Activated naive CD8-positive, alpha-beta T cell treated with anti-CD3 and anti-CD28 coated beads, Interleukin-2, amount 50 U/mL, for 24 hours (primary cell): ENCODE results near the gene KPTN.

ENCODE experiments used
- ATAC-seq: fragments of 150-1000 bp; cut with Tn5 transposase; one replicate; pipeline ENCODE4 v1.10.0; 2021
- DNase-seq: peaks from one replicate; pipeline ENCODE4 v3.0.0; 2021
- H3K27ac Mint-ChIP-seq: one replicate; pipeline ENCODE4 v1.8.0; 2021; ENCODE audit warnings: mild to moderate bottlenecking, mixed read lengths
- H3K27me3 Mint-ChIP-seq: one replicate; pipeline ENCODE4 v1.8.0; 2021; ENCODE audit warnings: mixed read lengths
- H3K36me3 Mint-ChIP-seq: one replicate; pipeline ENCODE4 v1.8.0; 2021; ENCODE audit warnings: low read depth, mixed read lengths
- H3K4me1 Mint-ChIP-seq: one replicate; pipeline ENCODE4 v1.8.0; 2021; ENCODE audit warnings: mixed read lengths
- H3K4me3 Mint-ChIP-seq: one replicate; pipeline ENCODE4 v1.8.0; 2021; ENCODE audit warnings: mild to moderate bottlenecking, moderate library complexity, mixed read lengths
- H3K9me3 Mint-ChIP-seq: one replicate; pipeline ENCODE4 v1.8.0; 2021; ENCODE audit warnings: mixed read lengths

KPTN gene

DNA sequence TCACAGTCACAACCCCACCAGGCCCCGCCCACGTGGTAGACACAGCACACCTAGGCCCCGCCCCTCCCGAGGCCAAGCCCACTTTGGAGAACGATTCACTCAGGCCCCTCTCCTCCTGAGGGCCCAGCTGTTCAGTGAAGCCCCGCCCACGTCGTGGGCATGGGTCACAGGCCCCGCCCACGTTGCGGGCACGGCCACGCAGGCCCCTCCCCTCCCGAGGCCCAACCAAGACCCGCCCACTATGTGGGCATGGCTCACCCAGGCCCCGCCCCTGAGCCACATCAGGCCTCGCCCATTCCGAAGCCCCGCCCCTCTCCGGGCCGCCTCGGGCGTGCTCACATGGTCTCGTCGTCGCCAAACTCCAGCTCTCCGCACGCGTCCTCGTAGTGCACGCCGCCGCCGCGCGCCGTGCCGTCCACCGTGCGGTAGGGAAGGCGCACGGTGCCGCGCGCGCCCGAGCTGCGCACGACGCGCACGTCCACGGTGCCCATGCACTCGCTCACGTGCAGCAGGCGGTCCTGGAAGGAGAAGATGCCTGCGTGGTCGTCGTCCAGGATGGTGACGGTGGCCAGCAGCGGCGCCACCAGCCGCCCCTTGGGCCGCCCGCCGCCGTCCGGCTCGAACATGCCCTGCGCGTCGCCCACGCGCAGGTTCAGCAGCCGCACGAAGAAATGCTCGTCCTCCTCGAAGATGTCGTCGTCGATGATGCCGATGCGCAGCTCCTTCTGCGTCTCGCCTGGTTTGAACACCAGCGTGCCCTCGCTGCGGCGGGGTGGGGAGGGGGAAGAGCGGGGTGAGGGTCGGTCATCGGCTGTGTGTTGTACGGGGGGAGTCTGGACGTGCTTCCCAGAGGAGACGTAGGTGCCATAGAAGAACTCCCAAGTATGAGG is 36.3 kb downstream of the KPTN start:
- DNase-seq (peak; percentile 74), ATAC-seq (peak; percentile 50)
- Mint-ChIP-seq H3K27me3 (peaks cover 69% of the 10 kb centered on the region), H3K4me3 (peak overlapping the region; percentile 48), H3K27ac (peak overlapping the region; percentile 30), H3K36me3 (no peaks in the 10 kb centered on the region), H3K4me1 (peaks cover 43% of the 10 kb centered on the region), H3K9me3 (no peaks in the 10 kb centered on the region)

DNA sequence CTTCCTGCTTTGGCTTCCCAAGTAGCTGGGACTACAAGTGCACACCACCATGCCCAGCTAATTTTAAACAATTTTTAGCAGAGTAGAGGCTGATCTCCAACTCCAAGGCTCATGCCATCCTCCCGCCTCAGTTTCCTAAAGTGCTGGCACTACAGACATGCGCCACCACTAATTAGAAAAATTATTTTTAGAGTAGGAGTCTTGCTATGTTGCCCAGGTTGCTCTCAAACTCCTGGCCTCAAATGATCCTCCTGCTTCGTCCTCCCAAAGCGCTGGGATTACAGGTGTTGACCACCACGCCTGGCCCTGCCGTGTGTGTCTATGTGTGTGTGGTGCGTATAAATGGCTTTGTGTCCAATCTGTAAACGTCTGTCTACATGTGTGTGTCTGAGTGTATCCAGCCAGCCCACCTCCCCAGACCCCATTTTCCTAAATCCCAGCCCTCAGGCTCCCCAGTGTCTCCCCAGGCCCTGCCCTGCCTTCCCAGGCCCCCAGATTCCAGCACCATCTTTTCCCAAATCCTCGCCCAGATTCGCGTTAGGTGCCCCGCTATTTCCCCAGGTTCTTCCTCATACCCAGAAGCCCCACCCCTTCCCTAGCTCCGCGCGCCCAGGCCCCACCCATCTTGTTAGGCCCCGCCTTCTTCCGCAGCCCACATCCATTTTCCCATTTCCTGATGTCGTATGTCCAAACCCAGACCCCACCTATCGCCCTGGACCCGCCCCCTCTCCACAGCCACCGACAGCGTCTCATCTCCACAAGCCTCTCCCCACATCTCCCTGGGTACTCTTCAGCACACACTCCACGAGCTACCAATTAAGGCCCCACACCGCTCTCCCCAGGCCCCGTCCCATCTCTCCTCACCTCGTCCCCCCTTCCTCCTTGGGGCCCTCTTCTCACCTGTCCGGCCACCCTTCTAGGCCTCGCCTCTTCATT is 37.2 kb downstream of the KPTN start:
- DNase-seq = peak; percentile 54
- Mint-ChIP-seq H3K4me3 (peak overlapping the region; percentile 48), H3K4me1 (peaks cover 43% of the 10 kb centered on the region), H3K36me3 (no peaks in the 10 kb centered on the region), H3K27ac (no peak overlapping the region), H3K9me3 (no peaks in the 10 kb centered on the region), H3K27me3 (peaks cover 74% of the 10 kb centered on the region)
- ATAC-seq = peak; percentile 22

DNA sequence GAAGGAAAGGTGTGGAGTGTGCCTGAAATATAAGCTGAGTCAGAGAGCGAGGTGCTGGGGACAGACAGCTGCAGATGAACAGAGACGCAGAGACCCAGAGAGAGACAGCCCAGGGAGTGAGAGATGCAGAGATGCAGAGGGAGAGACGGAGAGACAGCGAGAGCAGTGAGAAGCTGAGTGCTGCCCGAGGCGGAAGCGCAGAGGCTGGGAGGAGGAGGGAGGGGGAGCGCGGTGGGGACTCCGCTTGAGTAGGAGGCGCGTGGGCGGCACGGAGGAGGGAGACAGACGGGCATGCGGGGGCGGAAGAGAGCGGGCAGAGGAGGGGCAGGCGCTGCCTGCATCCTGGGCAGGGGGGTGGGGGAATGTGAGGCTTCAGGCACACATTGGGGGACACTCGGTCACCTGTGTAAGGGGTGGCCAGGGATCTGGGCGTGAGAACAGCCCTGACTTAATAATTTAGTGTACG is 38.0 kb downstream of the KPTN start:
- Mint-ChIP-seq H3K27ac (peak overlapping the region; percentile 31), H3K4me3 (no peak overlapping the region), H3K27me3 (peaks cover 78% of the 10 kb centered on the region), H3K4me1 (peaks cover 43% of the 10 kb centered on the region), H3K9me3 (no peaks in the 10 kb centered on the region), H3K36me3 (no peaks in the 10 kb centered on the region)
- DNase-seq (peak; percentile 39), ATAC-seq (no peak)

DNA sequence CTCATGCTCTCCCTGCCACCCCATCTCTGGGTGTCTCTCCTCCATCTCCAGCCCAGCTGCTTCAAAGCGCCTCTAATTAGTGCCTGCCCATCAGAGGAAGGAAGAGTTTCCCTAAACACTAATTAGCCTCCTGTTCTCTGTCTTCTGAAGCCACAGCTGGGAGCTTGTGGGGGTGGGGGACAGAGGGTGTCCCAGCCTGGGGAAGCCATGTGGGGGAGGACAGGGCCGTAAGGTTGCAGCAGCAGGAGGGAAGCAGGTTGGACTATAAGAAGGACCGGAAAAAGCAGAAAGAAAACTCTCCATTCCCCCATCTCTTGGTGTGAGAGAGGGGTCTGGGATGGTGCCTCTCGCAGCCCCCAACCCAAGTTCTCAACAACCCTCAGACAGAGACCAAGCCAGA is 38.5 kb downstream of the KPTN start:
- H3K4me1 Mint-ChIP-seq = peaks cover 43% of the 10 kb centered on the region
- H3K27ac Mint-ChIP-seq = peak overlapping the region; percentile 31
- ATAC-seq (no peak), DNase-seq (no peak)
- no peaks in the 10 kb centered on the region for H3K9me3 Mint-ChIP-seq
- no peaks in the 10 kb centered on the region for H3K36me3 Mint-ChIP-seq
- H3K27me3 Mint-ChIP-seq = peaks cover 75% of the 10 kb centered on the region
- H3K4me3 Mint-ChIP-seq = no peak overlapping the region

DNA sequence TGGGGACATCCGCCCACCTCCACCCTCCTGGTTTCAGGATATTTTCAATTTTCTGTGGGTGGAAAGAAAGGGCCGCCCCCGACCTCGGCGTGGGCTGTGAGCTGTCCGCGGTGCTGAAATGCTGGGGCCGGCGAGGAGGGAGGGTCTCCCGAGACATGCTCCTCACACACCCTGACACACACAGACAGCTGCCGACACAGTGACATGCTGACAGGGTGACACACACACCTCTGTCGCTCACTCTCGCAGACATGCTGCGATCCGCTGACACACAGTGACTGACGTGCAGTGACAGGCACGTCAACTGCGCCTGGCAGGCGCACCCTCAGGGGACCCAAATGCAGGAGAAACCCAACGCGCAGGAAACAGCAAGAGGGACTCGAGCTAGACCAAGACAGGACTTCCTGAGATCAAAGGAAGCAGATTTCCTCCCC is 39.6 kb downstream of the KPTN start:
- peak; percentile 24 for ATAC-seq
- H3K27ac Mint-ChIP-seq = no peak overlapping the region

DNA sequence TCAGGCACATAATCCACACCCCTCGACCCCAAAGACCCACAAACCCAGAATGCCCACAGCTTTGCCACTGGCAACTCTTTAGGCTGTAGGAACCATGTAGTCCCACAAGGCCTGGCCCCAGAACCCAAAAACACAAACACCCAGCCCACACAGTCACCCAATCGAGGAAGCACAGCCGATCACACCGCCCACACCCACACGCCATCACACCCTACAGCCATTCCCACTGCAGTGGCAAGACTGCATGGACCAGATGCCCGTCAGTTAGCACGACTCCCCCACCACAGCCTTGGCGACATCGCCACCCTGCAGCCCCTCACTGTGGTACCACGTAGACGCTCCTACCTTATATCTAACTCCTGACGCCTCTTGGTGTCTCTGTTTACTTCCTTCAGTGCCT is 40.7 kb downstream of the KPTN start:
- H3K4me3 Mint-ChIP-seq = no peak overlapping the region
- ATAC-seq (no peak), DNase-seq (no peak)
- H3K27ac Mint-ChIP-seq = no peak overlapping the region
- H3K36me3 Mint-ChIP-seq = no peaks in the 10 kb centered on the region
- H3K27me3 Mint-ChIP-seq = peaks cover 68% of the 10 kb centered on the region
- no peaks in the 10 kb centered on the region for H3K9me3 Mint-ChIP-seq
- H3K4me1 Mint-ChIP-seq = peaks cover 43% of the 10 kb centered on the region

More for the DNA sequence above, 39.6 kb downstream of the KPTN start:
- Mint-ChIP-seq H3K27me3 (peaks cover 72% of the 10 kb centered on the region), H3K4me1 (peaks cover 43% of the 10 kb centered on the region), H3K36me3 (no peaks in the 10 kb centered on the region), H3K4me3 (no peak overlapping the region), H3K9me3 (no peaks in the 10 kb centered on the region)
- DNase-seq = no peak

DNA sequence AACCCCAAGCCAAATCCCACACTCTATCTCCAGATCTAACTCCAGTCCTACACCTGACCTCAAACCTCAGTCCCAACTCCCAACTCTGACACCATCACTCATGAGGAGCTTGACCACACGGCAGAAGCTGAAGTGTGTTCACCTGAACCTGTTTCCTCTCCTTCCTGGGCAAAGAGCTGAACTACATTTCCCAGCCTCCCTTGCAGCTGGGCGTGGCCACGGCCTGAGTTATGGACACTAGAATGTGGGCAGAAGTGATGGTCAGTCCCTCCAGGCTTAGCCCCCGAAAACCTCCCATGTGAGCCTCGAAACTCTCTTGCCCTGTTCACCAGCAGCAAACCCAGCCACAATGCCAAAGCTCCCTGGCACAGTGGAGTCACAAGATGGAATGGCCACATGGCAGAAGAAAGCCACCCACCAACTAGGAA is 45.2 kb downstream of the KPTN start:
- Mint-ChIP-seq H3K27me3 (peaks cover 54% of the 10 kb centered on the region), H3K36me3 (no peaks in the 10 kb centered on the region)

DNA sequence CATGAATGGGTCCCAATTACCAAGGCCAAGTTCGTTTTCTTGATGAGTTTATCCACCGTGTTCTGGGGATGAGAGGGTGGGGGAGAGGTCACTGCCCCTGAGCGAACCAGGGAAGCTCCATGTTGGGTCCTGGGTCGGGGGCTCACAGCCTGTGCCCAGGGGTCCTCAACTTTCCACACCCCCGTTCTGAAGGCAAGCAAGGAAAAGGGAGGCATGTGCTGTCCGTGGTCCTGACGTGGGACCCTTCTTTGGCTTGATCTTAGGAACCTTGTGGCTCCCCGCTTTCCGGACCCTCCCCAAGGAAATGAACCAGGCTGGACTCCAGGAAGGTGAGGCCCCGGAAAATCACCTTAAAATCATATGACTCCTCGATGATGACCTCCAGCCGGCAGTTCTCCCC is 46.5 kb downstream of the KPTN start:
- ATAC-seq = no peak
- Mint-ChIP-seq H3K4me1 (peaks cover 17% of the 10 kb centered on the region), H3K27ac (no peak overlapping the region), H3K4me3 (no peak overlapping the region), H3K36me3 (no peaks in the 10 kb centered on the region), H3K27me3 (peaks cover 43% of the 10 kb centered on the region), H3K9me3 (no peaks in the 10 kb centered on the region)
- no peak for DNase-seq

More for the DNA sequence above, 45.2 kb downstream of the KPTN start:
- Mint-ChIP-seq H3K4me1 (peaks cover 21% of the 10 kb centered on the region), H3K27ac (no peak overlapping the region), H3K4me3 (no peak overlapping the region), H3K9me3 (no peaks in the 10 kb centered on the region)
- no peak for DNase-seq
- no peak for ATAC-seq

DNA sequence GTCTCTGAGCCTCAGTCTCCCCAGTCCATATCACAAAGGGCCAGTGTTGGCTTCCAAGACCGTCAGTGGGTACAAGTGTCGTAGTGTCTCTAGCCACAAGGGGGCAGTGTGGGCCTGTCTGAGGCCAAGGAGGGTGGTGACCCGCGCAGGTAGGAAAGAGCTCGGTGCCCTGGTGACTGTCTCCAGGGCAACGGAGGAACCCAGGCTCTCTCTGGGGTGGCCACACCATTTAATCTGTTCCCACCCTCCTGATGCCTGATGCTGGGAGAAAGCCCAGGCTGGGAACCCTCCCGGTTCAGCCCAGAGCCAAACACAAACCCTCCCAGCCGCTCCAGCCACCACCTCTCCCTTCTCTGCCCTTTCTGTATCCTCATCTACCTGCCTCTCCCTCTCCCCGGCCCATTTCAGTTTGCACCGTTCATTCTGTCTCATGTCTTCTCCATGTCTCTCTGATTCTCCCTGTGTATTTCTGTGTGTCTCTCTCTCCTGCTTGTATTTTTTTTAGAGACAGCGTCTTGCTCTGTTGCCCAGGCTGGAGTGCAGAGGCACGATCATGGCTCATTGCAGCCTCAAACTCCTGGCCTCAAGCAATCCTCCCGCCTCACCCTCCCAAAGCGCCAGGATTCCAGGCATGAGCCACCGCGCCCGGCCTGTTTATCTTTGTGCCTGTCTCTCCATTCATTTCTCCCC is 47.2 kb downstream of the KPTN start:
- H3K4me3 Mint-ChIP-seq = no peak overlapping the region
- ATAC-seq = peak; percentile 82
- no peaks in the 10 kb centered on the region for H3K9me3 Mint-ChIP-seq
- H3K36me3 Mint-ChIP-seq = no peaks in the 10 kb centered on the region
- H3K27me3 Mint-ChIP-seq = peaks cover 43% of the 10 kb centered on the region
- peak; percentile 85 for DNase-seq
- peaks cover 17% of the 10 kb centered on the region for H3K4me1 Mint-ChIP-seq
- H3K27ac Mint-ChIP-seq = no peak overlapping the region

DNA sequence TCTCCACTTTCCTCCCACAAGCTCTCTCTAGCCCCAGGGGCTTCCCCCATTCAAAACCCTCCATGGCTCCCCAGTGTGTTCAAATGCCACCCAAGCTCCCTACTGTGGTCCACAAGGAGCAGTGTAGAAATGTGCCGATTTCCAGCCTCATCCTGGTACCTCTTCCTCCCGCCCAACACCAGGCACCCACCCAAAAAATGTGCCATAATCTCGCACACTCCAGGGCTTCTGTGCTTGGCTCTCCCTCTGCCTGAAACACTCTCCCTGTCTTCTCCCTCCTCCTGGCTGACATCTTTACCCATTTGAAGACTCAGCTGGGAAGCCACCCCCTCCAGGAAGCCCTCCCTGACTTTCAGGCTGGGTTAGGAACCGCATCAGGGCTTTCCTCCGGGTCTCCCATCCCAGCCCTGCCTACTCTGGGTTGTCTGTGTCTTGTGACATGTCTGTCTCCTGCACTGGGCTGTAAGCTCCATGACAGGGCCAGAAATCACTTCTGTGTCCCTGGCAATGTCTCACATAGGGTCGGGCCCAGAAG is 48.1 kb downstream of the KPTN start:
- no peak for ATAC-seq
- H3K27ac Mint-ChIP-seq = no peak overlapping the region

DNA sequence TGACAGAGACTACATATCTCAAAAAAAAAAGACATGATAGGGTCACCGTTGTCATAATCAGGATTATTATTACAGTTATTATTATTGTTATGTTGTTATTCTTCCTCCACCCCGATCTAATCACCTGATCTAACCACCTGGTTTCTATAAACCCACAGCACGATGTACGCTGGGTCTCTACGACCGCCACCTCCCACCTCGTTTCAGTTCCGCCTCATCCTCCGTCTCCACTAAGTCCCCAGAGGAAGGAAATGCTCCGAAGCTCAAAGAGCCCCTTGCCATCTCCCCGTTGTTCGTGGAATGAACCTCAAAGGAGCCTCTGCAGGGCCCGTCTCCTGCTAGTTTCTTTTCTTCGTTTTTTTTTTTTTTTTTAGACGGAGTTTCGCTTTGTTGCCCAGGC is 48.8 kb downstream of the KPTN start:
- Mint-ChIP-seq H3K36me3 (no peaks in the 10 kb centered on the region), H3K9me3 (no peaks in the 10 kb centered on the region), H3K27ac (no peak overlapping the region), H3K4me3 (no peak overlapping the region), H3K4me1 (peaks cover 18% of the 10 kb centered on the region), H3K27me3 (peaks cover 49% of the 10 kb centered on the region)
- DNase-seq = no peak
- ATAC-seq = no peak

More for the DNA sequence above, 48.1 kb downstream of the KPTN start:
- Mint-ChIP-seq H3K4me1 (peaks cover 17% of the 10 kb centered on the region), H3K36me3 (no peaks in the 10 kb centered on the region), H3K27me3 (peaks cover 45% of the 10 kb centered on the region), H3K9me3 (no peaks in the 10 kb centered on the region), H3K4me3 (no peak overlapping the region)
- DNase-seq = no peak

DNA sequence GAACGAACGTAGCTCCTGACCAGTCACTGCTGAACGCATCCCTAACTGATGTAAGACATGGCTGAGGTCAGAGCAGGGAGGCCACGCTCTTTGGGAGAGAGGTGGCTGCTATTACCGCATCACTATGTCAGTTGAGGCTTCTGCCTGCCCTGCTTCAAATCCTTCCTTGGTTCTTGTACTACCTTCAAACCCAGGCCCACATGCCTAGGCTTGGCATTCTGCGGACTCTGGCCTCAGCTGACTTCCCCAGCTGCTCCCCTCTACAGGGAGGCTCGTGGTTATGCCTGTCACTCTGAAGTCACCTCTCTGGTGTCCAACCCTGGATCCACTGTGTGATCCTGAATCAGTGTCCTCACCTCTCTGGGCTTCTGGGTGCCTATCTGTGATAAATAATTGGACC is 49.9 kb downstream of the KPTN start:
- no peak for DNase-seq
- Mint-ChIP-seq H3K36me3 (no peaks in the 10 kb centered on the region), H3K27me3 (peaks cover 53% of the 10 kb centered on the region), H3K4me1 (peaks cover 26% of the 10 kb centered on the region), H3K9me3 (no peaks in the 10 kb centered on the region), H3K4me3 (no peak overlapping the region), H3K27ac (no peak overlapping the region)
- no peak for ATAC-seq

DNA sequence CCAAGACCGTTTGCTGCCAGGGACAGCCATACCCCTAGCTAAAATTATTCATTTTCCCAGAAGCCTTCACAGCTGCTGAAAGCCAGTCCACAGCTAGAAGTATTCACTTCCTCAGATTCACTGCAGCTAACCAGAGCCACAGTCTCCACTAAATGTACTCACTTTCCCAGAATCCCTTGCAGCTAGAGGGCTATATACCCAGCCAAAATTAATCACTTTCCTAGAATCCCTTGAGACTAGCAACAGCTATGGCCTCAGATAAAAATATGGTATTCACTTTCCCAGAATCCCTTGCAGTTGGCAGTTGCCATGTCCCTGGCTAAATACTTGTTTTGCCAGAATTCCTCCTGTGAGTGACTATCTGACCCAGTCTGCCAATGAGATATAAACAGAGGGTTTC is 50.9 kb downstream of the KPTN start:
- DNase-seq = no peak
- Mint-ChIP-seq H3K9me3 (no peaks in the 10 kb centered on the region), H3K36me3 (no peaks in the 10 kb centered on the region), H3K27me3 (peaks cover 47% of the 10 kb centered on the region), H3K27ac (no peak overlapping the region), H3K4me1 (peaks cover 26% of the 10 kb centered on the region), H3K4me3 (no peak overlapping the region)
- no peak for ATAC-seq

DNA sequence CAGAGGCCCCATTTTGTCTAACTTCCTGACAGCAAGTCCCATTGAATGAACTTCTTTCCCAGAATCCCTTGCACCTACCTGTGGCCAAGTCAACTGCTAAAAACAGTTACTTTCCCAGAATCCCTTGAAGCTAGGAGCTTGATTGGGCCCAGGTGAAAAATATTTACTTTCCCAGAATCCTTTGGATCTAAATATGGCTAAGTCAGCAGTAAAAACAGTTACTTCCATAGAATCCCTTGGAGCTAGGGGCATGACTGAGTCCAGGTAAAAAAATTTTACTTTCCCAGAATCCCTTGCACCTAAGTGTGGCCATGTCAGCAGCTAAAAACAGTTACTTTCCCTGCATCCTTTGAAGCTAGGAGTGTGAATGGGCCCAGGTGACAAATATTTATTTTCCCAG is 51.5 kb downstream of the KPTN start:
- Mint-ChIP-seq H3K9me3 (no peaks in the 10 kb centered on the region), H3K4me3 (no peak overlapping the region), H3K27ac (no peak overlapping the region), H3K27me3 (peaks cover 42% of the 10 kb centered on the region), H3K4me1 (peaks cover 26% of the 10 kb centered on the region), H3K36me3 (no peaks in the 10 kb centered on the region)
- ATAC-seq (no peak), DNase-seq (no peak)
